Naive thymus-derived CD8-positive, alpha-beta T cell (primary cell): ENCODE data around the gene CD7. TPM values are rescaled to one million over a fixed set of nuclear protein-coding genes. Genes with fewer than 3 reads are reported as not detected.

Source experiments
- ATAC-seq, 2 donors: fragments of 150-1000 bp; cut with Tn5 transposase in 1 of 2; sonication (Bioruptor Pico), chemical (Tn5 transposase) in 1 of 2; 1 replicate in 1 of 2; 2 replicates in 1 of 2; pipeline ENCODE4 v1.10.0; 2021; ENCODE audit warnings: mild to moderate bottlenecking in 2 of 2, moderate library complexity in 2 of 2
- POLR2A ChIA-PET: fragments of 350-600 bp; sonication (Branson Sonifier 250); formaldehyde crosslinking; loops from one replicate; lab custom pipeline; 2021; ENCODE audit warnings: antibody characterized with exemption; lab: Charles Lee
- DNase-seq, 10 donors: peaks; one replicate each; pipeline versions ENCODE4 v3.0.0 to v3.0.0-alpha.2; 2020 to 2022
- H3K27ac Mint-ChIP-seq, 10 donors: one replicate each; pipeline ENCODE4 v1.8.0; 2020 to 2022; ENCODE audit warnings: mild to moderate bottlenecking in 10 of 10, mixed read lengths in 10 of 10, moderate library complexity in 4 of 10, inconsistent platforms in 1 of 10
- H3K27me3 Mint-ChIP-seq, 5 donors: one replicate each; pipeline ENCODE4 v1.8.0; 2021 to 2022; ENCODE audit warnings: mixed read lengths in 5 of 5
- H3K36me3 Mint-ChIP-seq, 3 donors: one replicate each; pipeline ENCODE4 v1.8.0; 2020 to 2022; ENCODE audit warnings: mixed read lengths in 3 of 3, mild to moderate bottlenecking in 2 of 3, inconsistent platforms in 1 of 3
- H3K4me1 Mint-ChIP-seq, 4 donors: one replicate each; pipeline ENCODE4 v1.8.0; 2021 to 2022; ENCODE audit warnings: mixed read lengths in 4 of 4
- H3K4me3 Mint-ChIP-seq, 10 donors: one replicate each; pipeline ENCODE4 v1.8.0; 2020 to 2022; ENCODE audit warnings: mild to moderate bottlenecking in 10 of 10, mixed read lengths in 10 of 10, moderate library complexity in 6 of 10, inconsistent platforms in 1 of 10
- H3K9me3 Mint-ChIP-seq, 9 donors: one replicate each; pipeline ENCODE4 v1.8.0; 2020 to 2022; ENCODE audit warnings: mixed read lengths in 9 of 9, mild to moderate bottlenecking in 3 of 9, inconsistent platforms in 1 of 9, moderate library complexity in 1 of 9
- polyA plus RNA-seq, 3 donors: library from polyadenylated mRNA; unstranded; fragments of 300-500 nt; fragmentation: Illumina TruSeq; gene quantifications; one replicate each; pipeline ENCODE4 v1.2.3, GENCODE V29; 2021
- total RNA-seq, 8 experiments: library from RNA in 2 of 8; stranded (reverse) in 2 of 8; gene quantifications; one replicate each; pipeline ENCODE4 v1.2.3 and lab custom pipeline; 2021 to 2026

Gene CD7
- total and polyA plus RNA-seq, 5 experiments from 2014 or later = 66.9 to 233 (median 166) TPM

DNA sequence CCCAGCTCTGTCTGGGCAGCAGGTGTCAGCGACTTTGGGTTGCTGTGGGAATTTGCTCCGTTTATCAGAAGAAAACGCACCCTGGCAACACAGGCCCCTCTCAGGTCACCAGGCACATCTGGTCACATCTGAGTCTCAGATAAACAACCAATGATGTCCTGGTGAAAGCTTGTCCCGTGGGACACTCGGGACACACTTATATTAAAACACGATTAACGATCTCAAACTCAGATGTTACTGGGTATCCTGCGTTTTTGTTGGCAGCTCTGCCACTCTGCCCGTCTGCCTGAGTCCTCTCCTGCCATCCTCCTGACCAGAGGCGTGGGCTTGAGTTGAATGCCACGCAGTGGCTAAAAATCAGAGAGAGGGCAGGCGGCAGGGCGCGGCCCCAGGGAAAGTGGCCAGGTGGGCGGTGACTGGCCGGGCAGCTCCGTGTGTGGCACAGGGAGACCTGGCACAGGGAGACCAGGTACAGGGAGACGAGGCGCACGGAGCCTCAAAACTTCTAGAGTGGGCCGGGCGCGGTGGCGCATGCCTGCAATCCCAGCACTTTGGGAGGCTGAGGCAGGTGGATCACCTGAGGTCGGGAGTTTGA is 14.0 kb upstream of the CD7 start:
- H3K4me1 Mint-ChIP-seq = peaks cover 8 to 28% (median 22%) of the 10 kb centered on the region in 4 donors
- no peak for DNase-seq
- POLR2A ChIA-PET = interaction anchor here (1.1 kb wide), 1 partner anchor 14 kb away, joined by 4 read pairs; the partner anchor contains the start of gene CD7
- ATAC-seq = no peak
- H3K4me3 Mint-ChIP-seq = peak overlapping the region in 3 of 10 donors; percentile 30 to 85 (median 50)
- peaks cover 0 to 13% (median 4%) of the 10 kb centered on the region in 5 donors for H3K27me3 Mint-ChIP-seq
- no peaks in the 10 kb centered on the region for H3K9me3 Mint-ChIP-seq
- no peaks in the 10 kb centered on the region for H3K36me3 Mint-ChIP-seq
- H3K27ac Mint-ChIP-seq = no peak overlapping the region

DNA sequence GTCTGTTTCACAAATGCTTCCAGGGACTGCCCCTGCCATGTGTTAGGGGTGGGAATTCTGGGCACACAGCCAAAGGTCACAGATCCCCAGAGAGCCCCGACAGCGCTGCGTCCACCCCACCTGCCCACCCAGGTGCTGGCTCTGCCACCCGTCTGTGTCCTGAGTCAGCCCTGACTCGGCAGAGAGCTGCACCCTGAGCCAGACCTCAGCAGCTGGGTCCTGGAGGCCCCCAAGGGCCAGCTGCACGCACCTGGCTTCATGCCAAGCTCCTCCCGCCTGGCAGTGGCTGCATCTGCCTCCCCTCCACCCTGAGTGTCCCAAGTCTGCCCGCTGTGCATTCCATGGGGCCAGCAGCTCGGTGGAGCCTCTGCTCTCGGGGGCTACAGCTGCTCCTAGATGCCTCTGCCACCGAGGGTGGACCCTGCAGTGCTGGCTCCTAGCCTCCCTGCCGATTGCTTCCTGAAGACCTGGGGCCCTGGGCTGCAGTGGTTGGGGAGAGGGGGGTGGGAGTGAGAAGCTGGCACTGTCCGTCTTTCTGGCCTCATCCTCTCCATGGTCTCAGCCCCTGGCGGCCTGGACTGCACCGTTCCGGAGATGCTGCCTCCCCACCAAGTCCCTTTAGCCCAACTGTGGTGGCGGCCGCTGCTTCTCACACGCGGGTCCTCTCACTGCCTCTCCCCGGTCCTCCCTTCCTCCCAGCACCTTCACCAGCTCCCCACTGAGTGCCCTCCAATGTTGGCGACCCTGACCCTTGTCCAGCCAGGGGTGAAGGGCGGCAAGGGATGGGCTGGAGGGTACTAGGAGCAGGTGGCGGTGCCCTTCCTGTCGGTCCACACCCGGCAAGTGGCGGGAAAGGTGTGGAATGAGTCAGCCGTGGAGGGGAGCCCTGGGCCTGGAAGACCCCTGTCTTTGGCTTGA is 13.2 kb upstream of the CD7 start:
- Mint-ChIP-seq H3K36me3 (no peaks in the 10 kb centered on the region), H3K4me1 (peaks cover 8 to 24% (median 20%) of the 10 kb centered on the region in 4 donors), H3K27me3 (peaks cover 0 to 13% (median 4%) of the 10 kb centered on the region in 5 donors), H3K9me3 (no peaks in the 10 kb centered on the region), H3K27ac (peak overlapping the region in 1 of 10 donors; percentile 18), H3K4me3 (no peak overlapping the region)
- POLR2A ChIA-PET = interaction anchor here (0.6 to 1.1 kb wide), 3 partner anchors 13 to 119 kb away, joined by 3 to 4 read pairs (median 4); partner anchors contain the start of gene CD7
- no peak for ATAC-seq
- no peak for DNase-seq

DNA sequence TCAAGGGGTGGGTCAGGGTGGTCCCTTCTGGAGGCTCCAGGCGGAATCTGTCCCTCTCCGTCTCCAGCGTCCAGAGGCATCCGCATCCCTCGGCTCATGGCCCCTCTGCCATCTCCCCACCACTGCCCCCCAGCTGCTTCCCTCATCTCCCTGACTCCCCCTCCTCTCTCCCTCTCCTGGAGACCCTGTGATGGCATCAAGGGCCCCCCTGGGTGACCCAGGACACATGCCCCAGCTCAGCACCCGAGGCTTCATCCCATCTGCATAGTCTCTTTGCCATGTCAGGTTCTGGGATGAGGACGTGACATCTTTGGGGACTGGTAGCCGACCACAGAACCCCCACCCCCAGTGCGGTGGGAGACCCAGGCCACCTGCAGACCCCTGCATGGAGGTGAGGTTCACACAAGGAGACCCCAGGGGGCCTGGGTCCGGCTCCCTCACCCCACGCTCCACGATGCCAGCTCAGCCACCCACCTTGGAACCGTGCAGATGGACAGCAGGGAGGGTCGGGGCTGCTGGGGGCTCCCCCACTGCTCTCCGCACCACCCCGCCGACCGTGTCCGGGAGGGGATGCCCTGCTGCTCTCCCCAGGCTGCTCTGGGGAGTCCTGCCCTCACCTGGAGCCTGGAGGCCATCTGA is 12.4 kb upstream of the CD7 start:
- Mint-ChIP-seq H3K36me3 (no peaks in the 10 kb centered on the region), H3K27me3 (peaks cover 0 to 11% (median 4%) of the 10 kb centered on the region in 5 donors), H3K4me1 (peaks cover 4 to 16% (median 14%) of the 10 kb centered on the region in 4 donors), H3K4me3 (no peak overlapping the region), H3K27ac (no peak overlapping the region), H3K9me3 (no peaks in the 10 kb centered on the region)
- POLR2A ChIA-PET = interaction anchor here (0.6 to 0.8 kb wide), 2 partner anchors 30 to 118 kb away, joined by 3 to 4 read pairs; no protein-coding TSS in a partner anchor
- DNase-seq (no peak), ATAC-seq (no peak)

DNA sequence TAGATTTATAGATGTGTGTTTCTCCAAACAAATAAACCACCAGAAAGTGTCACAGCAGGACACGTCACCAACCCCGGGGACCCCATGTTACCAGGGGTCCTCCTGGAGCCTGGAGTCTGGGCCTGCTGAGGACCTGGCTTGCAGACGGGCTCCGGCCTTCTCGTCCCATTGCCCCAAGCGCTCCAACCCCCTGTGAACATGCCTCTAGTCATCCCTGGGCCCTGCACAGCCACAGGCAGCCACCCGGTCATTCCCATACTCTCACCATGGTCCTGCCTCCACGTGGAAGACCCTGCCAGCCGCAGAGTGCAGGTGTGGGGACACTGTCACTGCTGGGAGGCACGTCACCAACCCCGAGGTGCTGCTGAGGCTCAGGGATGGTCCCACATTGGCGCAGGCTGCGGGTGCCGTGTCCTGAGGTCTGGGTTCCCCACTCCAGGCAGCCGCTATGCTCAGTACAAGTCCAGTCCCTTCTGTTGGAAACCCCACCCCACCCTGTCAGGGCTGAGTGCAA is 11.6 kb upstream of the CD7 start:
- H3K9me3 Mint-ChIP-seq = no peaks in the 10 kb centered on the region
- peaks cover 4 to 10% (median 10%) of the 10 kb centered on the region in 4 donors for H3K4me1 Mint-ChIP-seq
- no peaks in the 10 kb centered on the region for H3K36me3 Mint-ChIP-seq
- ATAC-seq = no peak
- peaks cover 0 to 11% (median 4%) of the 10 kb centered on the region in 5 donors for H3K27me3 Mint-ChIP-seq
- H3K27ac Mint-ChIP-seq = no peak overlapping the region
- no peak for DNase-seq
- POLR2A ChIA-PET = no interaction called here
- H3K4me3 Mint-ChIP-seq = no peak overlapping the region

DNA sequence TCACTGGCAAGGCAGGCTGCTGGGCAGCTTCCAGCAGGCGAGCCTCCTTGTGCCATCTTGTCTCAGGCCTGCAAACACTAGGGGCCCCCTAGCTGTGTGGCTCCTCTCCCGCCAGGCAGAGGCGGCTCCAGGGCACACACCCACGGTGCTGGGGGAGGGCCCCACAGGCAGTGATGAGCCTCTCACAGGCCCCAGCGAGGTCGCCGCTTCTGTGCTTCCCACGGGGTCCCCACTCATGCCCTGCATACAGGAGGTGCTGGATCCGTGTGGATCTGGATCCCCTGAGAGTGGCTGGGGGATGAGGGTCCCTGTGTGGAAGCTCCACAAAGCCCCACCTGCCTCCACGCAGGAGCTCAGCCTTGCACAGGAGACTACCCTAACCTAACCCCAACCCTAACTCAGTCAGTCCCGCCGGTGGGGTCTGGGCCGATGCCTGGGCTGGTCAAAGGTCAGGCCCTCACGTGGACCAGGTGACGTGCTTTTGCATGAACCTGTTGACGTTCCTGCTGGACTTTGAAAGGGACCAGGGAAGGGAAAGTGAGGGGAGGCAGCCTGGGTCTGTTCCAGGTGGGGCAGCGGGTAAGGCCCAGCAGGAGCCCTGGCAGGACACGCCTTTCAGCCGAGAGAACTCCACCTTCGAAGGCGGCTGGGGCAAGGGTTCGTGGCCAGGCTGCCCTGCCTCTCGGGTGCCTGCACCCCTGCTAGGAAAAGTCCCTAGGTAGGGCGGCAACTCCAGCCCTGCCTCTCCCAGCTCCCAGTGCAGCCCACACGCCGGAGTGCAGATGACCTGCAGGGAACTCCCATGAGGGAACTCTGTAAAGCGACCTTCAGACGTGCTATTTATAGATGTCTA is 11.0 kb upstream of the CD7 start:
- Mint-ChIP-seq H3K36me3 (no peaks in the 10 kb centered on the region), H3K4me1 (peaks cover 4 to 10% (median 9%) of the 10 kb centered on the region in 4 donors), H3K27ac (no peak overlapping the region), H3K27me3 (peaks cover 0 to 11% (median 4%) of the 10 kb centered on the region in 5 donors), H3K4me3 (no peak overlapping the region), H3K9me3 (no peaks in the 10 kb centered on the region)
- POLR2A ChIA-PET = no interaction called here
- DNase-seq = peak in 1 of 10 donors; percentile 60
- no peak for ATAC-seq

DNA sequence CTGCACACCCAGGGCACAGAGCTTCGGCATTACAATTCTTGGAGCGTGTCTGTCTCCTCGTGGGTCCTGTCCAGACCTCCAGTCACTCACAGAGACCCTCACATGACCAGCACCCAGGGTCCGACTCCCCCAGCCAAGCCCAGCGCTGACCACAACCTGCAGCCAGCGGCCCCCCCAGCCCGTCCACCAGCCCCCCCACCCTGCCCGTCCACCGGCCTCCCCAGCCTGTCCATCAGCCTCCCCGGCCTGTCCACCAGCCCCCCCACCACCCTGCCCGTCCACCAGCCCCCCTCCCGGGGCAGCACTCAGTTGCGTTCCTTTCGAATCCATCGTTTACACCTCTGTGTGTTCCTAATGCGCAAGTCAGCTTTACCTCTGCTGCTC is 10.3 kb upstream of the CD7 start:
- Mint-ChIP-seq H3K4me1 (peaks cover 1 to 6% (median 5%) of the 10 kb centered on the region in 4 donors), H3K27me3 (peaks cover 0 to 8% (median 1%) of the 10 kb centered on the region in 5 donors), H3K9me3 (no peaks in the 10 kb centered on the region), H3K27ac (no peak overlapping the region), H3K4me3 (no peak overlapping the region), H3K36me3 (no peaks in the 10 kb centered on the region)
- ATAC-seq (no peak), DNase-seq (peak in 1 of 10 donors; percentile 55)
- POLR2A ChIA-PET = no interaction called here

DNA sequence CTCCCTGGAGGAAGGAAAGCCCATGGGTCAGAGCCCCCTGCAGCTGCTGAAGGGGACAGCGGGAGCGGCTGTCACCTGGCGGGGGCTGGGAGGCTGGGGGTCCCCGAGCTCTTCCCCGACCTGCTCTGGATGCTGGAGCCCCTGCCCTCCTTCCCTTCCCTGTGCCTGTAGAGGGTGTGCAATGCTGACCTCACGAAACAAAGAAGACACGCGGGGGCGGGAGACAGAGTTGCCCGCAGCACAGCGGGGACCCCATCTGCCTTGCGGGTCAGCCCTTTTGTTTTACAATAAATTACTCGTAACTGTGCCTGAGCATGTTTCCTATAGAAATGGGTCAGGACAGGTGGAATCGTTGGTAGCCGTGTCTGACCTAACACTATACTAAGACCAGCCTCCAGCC is 9.9 kb upstream of the CD7 start:
- Mint-ChIP-seq H3K27me3 (peaks cover 0 to 4% (median 0%) of the 10 kb centered on the region in 5 donors), H3K4me3 (no peak overlapping the region), H3K36me3 (no peaks in the 10 kb centered on the region), H3K27ac (peak overlapping the region in 1 of 10 donors; percentile 43), H3K9me3 (no peaks in the 10 kb centered on the region), H3K4me1 (peaks cover 0 to 5% (median 2%) of the 10 kb centered on the region in 4 donors)
- POLR2A ChIA-PET = interaction anchor here (1.7 kb wide), 1 partner anchor 10 kb away, joined by 6 read pairs; the partner anchor contains the start of gene CD7
- ATAC-seq (no peak), DNase-seq (no peak)

DNA sequence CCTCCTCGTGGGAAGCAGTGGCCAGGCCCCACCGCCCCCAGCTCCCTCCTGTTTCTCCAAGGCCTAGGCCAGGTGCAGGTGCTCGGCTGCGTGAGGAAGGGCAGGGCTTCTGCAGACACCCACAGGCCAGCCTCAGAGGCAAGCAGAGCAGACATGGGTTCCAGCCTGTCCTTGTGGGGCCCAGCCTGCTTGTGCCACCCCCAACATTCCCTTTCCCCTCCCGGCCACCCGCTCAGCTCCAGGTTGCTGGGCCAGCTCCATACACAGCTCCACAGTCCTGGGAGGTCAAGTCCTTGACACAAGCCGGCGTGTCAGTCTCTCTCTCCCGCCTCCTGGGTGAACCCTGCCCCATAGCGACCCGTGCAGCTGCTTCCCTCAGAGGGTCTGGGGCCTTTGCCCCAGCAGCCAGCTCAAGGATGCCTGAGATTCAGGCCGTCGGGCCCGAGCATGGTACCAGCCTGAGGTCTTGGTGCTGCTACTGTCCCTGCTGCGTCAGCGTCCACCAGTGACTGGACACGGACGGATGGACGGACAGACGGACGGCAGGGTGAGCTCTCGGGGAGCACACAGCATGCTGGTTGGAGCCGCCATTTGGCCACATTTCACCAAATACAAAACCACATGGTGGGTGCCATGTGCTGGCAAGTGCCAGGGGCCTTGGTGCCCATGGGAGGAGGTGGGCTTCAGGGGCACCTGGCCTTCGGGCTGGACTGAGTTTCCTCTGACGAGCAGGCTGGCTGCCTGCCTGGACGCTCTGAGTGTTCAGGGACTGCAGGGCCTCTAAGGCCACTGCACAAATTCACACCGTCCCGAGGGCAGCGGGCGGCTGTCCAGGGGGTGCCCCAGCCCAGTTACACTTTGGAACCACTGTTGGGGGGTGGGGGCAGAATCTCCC is 8.1 kb upstream of the CD7 start:
- Mint-ChIP-seq H3K36me3 (no peaks in the 10 kb centered on the region), H3K4me1 (peaks cover 3 to 16% (median 12%) of the 10 kb centered on the region in 4 donors), H3K9me3 (no peaks in the 10 kb centered on the region), H3K27me3 (peaks cover 0 to 1% (median 0%) of the 10 kb centered on the region in 5 donors), H3K27ac (no peak overlapping the region), H3K4me3 (no peak overlapping the region)
- DNase-seq = no peak
- POLR2A ChIA-PET = interaction anchor here (0.6 to 1.7 kb wide), 5 partner anchors 8 to 45 kb away, joined by 3 to 6 read pairs (median 4); partner anchors contain the start of gene CD7
- ATAC-seq = no peak

DNA sequence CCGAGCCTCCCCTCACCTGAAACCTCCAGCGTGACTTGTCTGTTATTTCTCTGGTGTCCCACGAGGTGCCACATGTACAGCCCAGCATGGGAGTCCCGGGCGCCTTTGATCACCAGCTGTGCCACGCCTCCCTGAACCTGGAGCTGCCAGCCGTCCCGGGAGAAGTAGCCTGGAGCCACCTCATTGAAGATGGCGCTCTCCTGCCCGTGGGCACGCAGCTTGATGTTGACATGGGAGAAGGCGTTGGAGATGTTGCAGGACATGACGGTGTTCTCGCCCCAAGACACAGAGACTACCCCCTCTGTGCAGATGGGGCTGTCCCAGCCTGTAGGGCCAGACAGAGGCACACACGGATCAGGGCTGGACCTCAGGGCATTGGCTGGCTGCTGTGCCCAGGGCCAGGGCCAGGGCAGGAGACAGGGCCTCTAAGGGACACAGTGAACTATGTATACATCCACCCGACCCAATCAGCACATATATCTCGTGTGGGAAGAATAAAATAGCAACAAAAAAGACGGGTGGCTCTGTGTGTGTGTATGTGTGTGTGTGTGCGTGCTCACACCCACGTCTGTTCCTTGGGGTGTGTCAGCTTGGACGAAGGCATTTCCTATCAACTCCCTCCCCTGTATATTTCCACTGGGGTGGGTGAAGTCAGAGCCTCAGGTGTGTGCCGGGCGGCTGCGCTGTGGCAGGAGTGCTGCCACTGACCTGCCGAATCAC is 7.3 kb upstream of the CD7 start:
- H3K9me3 Mint-ChIP-seq = no peaks in the 10 kb centered on the region
- POLR2A ChIA-PET = interaction anchor here (1.2 kb wide), 1 partner anchor 25 kb away, joined by 3 read pairs; no protein-coding TSS in a partner anchor
- DNase-seq (no peak), ATAC-seq (no peak)
- H3K4me3 Mint-ChIP-seq = no peak overlapping the region
- H3K27me3 Mint-ChIP-seq = no peaks in the 10 kb centered on the region
- H3K36me3 Mint-ChIP-seq = no peaks in the 10 kb centered on the region
- H3K27ac Mint-ChIP-seq = peak overlapping the region in 4 of 10 donors; percentile 33 to 52 (median 48)
- H3K4me1 Mint-ChIP-seq = peaks cover 3 to 21% (median 12%) of the 10 kb centered on the region in 4 donors

DNA sequence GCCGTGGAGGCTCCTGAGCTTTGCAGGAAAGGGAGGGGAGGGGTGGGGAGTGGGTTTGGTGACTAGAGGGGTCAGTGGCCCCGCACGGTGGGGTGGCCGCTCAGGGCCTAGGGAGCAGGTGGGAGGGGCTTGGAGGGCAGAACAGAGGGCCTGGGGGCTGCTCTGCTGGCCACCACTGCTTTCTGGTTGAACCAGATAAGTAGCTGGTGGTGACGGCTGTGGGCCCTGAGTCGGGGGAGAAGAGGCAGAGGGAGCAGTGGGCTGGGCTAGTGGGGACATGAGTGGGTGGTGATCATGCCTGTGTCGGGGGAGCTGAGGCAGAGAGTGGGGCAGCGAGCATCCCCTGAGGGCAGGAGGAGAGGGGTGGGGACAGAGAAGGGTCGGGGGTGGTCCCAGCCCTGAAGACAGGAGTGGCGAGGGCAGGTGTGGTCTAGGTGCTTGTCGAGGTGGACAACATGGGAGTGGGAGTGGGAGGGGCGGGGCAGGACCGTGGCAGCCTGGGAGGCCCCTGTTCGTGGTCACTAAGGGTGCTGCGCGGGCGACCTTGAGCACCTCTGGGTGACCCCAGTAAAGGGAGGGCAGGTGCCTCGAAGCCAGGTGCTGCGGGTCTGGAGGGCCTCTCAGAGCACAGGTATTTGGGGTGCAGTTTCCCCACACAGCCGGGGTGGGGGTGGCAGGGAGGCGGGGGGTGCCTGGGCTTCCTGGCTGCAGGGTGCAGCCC is 6.3 kb upstream of the CD7 start:
- ATAC-seq (no peak), DNase-seq (peak in 1 of 10 donors; percentile 62)
- Mint-ChIP-seq H3K4me3 (no peak overlapping the region), H3K4me1 (peaks cover 3 to 21% (median 12%) of the 10 kb centered on the region in 4 donors), H3K27ac (peak overlapping the region in 6 of 10 donors; percentile 18 to 86 (median 28)), H3K27me3 (no peaks in the 10 kb centered on the region), H3K9me3 (no peaks in the 10 kb centered on the region), H3K36me3 (no peaks in the 10 kb centered on the region)
- POLR2A ChIA-PET = interaction anchor here (0.8 to 3.0 kb wide), 4 partner anchors 21 to 118 kb away, joined by 3 to 38 read pairs (median 8); no protein-coding TSS in a partner anchor
